GM21515 (cell line): ENCODE results near the gene ERC2.

Source experiments
- ATAC-seq: cut with Tn5 transposase; IDR thresholded peaks from one replicate; pipeline ENCODE4 v1.9.1; 2021; ENCODE audit not compliant: unreplicated experiment

The ERC2 gene

DNA sequence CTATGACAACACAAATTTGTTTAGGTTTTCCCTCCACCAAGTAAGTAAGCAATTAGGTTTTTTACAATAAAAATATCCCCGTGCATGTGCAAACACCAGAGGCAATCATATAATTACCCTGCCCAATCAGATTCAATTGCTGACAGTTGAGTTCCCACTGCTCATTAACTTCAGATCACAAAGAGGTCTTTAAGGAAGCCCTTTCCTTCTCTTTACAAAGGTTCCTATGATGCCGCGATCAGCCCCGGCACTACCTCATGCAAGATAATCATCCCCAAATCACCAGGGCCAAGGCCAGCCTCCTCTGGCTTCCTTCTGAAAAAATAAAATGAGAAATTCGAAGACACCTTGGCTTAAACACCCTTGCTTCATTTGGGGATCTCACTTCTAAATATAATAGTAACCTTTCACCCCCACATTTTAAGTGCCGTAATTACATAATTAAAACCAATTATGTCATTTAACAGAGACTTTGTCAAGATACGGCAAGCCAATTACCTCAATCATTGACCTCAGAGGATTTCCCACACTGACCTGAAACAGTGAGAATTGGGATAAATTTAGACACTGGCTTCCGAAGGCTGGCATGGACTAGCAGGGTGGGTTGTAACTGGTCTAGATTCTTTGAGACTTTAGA is 859.8 kb downstream of the ERC2 start:
- ATAC-seq = no peak

DNA sequence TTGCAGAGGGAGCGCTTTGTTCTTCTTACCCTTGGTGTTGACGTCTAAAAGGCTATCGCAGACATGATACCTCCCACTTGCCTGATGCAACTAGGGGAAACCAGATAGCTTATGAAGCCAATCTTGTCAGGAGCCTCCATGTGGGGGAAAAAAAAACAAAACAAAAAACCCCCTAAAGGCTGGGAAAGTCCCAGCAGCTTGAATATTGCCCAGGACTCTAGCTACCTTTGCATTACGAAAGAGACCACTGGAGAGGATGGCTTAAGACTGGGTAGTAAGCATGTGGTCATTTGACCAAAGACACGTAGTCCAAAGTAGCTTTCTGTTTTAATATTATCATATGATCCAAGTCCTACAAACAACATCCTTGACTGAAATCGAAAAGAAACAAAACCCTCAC is 860.4 kb downstream of the ERC2 start:
- peak; percentile 77 for ATAC-seq

DNA sequence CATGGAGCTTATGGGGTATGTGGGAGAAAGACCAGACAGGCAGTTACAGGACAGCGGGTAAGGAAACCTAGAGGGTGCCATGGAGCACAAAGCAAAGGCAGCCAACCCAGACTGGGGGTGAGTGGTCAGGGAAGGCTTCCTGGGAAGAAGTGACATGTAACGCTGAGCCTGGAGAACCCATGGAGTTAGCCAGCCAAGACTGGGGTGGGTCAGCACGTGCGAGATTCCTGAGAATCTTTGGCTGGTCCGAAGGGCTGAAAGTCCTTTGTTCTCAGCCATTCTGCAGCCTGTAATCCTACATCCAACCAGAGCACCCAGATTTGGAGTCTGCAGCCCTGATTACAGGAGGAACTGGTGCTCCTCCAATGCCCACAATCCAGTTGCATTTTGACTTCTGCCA is 861.1 kb downstream of the ERC2 start:
- no peak for ATAC-seq

DNA sequence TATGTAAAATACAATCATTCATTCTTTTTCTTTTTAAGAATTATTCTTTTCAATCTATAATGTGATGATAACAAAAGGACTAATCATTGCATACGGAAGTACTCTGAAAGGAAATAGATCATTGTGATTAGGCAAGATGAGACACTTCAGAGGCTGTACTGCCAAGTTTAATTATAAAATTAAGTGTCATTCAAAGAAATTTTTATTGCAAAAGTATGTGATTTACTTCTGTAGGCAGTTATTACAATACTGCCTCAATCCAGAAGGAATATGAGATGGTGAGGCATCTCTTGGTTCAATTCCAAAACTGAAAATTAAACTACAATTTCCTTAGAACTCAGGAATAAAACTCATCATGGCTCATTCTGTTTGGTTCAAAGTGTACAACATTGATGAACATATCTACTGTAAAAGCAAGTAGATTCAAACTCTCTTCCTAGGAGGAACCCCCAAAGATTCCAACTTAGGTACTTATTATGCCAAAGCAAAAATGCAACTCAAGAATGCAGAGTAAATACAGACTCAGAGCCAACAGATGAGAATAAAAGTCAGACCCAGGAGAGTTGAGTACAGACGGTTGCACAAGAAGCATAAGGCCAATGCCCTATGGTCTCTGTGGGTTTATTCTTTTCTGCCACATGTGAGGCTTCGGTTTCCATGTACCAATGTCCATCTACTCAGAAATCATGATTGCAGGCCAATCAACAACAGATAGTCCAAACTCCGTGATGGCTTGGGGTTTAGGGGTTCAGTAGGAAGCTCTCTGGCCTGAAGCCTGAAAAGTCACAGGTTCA is 862.6 kb downstream of the ERC2 start:
- ATAC-seq = no peak

DNA sequence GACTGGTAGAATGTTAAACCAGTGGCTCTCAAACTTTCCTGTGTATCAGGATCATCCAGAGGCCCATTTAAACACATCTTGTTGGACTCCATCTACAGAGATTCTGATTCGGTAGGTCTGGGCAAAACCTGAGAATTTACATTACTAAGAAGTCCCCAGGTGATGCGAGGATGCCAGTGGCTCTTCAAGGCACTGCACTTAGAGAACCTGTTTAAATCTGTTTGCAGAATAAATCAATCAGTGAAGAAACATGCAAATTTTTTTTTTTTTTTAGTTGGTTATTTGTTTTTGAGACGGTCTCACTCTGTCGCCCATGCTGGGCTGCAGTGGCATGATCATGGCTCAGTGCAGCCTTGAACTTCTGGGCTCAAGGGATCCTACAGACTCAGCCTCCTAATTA is 863.4 kb downstream of the ERC2 start:
- ATAC-seq = no peak

DNA sequence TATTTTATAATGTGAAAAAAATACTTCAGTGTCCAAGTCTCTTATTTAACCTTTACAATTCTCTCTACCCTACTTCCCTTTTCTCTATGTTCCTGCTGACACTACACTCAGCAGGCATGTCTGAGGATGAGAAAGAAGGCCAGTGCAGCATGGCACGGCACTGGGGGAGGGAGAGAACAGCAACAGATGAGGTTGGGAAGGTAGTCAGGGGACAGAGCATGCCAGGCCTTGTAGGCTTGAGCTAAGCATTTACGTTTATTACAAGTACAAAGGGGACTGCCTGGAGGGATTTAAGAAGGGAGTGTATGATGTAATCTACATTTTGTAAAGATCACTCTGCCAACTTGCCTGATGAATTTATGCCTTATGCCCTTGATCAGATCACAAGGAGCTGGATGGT is 863.9 kb downstream of the ERC2 start:
- ATAC-seq = no peak

DNA sequence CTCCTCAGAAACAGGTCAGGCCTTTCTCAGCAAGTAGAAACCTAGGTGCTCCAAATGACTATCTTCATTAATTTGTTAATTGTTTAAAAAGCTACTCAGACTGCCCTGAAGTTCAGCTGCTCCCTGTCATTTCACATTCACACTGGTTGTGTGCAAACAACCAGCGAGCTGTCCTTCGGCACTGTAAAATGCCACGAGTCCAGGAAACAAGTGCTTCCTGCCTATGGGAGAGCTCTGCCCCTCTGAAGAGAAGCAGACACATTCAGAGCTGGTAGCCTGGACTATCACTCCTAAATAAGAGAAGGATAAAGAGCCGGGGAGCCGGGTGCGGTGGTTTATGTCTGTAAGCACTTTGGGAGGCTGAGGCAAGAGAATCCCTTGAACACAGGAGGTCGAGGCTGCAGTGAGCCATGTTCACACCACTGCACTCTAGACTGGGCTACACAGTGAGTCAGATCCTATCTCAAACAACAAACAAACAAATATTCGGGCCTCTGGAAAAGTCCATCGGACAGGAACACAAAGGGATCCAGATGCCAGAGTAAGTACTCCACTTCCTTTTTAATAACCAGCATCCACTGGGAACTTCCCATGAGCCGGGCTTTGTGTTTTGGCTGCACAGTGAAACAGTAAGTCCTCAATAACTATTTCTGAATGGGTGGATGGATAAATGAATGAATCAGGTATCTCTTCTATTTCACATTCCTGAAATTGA is 866.7 kb downstream of the ERC2 start:
- no peak for ATAC-seq

DNA sequence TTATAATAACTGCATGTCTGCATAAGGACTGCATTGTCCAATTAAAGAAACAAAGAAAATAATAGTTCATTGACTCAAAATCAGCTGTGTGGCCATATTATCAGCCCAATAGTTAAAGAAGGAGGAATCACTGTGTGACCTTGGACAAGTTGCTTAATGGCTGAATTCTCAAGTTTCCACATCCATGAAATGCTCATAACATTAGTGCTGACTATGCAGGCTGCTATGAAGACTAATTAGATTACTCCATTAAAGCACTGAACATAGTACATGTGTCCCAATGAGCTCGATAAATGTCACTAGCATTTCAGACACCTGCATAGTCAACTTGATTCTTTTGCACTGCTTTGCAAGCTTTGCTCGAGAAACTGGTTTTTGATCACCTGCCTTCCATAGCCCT is 870.0 kb downstream of the ERC2 start:
- no peak for ATAC-seq

DNA sequence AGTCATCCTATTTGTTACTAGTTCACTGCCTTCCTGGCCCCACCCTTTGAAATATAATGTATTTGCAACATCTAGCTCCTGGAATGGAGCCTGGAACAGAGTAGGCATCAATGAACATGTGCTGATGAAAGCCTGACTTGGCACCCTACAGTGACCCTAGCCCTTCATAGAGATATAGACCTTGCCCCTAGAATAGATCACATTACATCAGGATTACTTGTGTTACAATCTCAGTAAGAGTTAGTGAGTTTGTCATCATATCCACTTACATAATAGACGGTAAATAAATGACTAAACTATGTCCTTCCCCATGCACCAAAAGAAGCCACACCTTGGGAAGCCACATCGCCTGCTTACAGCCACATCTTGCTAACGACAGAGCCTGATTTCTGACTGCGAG is 870.6 kb downstream of the ERC2 start:
- no peak for ATAC-seq

DNA sequence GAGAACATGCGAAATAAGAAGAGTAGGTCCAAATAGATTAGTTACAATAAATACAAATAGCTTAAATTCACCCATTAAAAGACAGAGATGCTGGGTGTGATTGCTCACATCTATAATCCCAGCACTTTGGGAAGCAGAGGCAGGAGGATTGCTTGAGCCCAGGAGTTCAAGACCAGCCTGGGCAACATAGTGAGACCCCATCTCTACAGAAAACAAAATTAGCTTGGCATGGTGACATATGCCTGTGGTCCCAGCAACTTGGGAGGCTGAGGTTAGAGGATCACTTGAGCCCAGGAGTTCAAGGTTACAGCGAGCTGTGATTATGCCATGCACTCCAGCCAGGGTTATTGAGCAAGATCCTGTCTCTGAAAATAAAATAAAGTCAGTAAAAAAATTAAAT is 872.1 kb downstream of the ERC2 start:
- no peak for ATAC-seq

DNA sequence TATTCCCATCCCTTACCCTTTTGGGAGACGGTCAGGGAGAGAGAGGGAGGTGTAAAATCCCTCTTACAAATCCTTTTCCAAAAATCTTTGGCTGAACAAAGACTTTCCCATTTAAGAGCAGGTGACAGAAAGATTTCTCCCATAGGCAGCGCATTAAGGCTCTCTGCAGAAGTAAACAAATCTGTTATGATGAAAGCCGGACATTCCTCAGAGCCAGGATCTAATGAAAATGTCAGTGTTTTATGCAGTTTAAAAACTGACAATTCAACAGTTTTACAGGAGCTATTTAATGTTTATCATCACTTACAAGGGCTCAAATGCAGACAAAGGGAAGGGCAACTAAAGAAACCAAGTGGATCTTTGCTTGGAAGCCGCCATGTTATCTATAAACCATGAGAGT is 872.8 kb downstream of the ERC2 start:
- ATAC-seq = no peak

DNA sequence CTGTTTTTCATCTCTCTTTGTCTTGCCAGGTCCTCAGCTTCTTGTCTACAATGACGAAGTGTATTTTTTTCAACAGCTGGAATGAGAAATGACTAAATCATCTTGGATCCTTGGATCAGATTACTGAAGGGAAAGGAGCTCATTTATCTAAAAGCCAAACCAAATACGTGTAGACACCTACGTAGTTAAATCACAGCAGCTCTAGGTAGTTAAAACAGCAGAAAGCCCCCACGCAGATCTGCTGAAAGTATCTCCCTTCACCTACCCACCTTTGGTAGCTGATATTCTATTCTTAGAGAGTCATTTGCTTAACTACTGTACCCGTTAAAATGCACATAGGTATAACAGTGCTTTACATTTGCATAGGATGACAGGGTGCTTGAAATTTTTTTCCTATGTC is 875.7 kb downstream of the ERC2 start:
- ATAC-seq = no peak

DNA sequence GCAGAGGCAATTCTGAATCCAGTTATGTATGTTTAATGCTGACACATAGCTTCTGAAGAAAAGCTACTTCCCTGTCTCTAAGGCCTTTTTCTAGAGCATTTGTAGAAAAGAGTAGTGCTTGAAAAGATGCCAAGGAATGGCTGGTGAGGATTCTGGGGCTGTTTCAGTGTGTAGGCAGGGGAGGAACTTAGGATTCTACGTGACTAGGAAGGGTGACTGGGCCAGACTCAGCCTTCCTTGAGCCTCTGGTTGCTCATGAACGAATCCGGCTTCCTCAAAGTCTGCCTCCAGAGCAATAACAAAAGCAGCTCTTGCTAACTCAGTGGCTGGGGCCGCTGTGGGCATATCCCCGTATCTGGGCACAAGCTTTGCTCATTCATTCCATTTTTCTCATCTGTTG is 876.4 kb downstream of the ERC2 start:
- no peak for ATAC-seq

DNA sequence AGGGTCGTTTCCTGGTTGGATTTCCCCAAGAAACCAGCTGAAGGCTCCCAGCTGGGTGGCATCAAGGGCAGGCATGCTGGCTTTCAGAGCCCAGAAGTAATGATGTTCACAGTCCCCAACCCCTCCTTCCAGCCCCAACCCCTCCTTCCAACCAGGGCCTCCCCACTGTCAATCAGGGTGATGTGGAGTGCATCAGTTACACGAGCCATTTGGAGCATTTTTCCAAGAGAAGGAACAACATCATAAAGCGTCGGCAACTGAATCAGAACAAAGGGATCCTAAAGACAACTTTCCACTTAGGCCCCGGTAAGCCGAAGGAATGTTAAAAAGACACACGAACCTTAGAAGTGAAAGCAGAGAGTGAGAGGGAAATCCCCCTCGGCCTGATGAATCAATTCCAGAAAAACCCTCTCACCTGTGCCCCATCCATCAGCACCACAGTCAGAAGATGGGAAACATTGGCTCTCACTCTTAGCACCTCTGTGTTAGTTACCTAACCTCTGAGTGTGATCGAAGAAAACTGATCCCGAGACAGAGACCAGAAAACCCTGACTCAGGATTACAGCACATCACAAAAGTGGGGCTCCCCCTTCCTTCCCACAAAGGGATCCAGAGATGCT is 880.0 kb downstream of the ERC2 start:
- no peak for ATAC-seq

DNA sequence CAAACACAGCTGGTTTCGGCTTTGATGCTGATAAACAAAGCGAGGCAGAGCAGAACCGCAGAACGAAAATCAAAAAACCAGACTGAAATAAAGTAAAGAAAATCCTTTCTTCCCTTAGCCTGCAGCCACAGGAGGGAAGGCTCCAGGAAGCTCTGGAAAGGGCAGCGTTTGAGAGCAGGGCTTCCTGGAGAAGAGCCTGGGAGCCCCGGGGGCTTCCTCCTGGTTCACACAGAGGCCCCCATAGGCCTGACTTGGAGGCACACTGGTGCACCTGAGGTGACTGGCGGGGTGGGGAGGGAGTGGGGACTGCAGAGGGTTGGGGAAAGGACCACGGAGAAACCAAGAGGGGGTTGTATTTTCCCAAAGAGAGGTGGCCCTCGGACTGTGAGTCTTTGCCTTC is 882.4 kb downstream of the ERC2 start:
- no peak for ATAC-seq

DNA sequence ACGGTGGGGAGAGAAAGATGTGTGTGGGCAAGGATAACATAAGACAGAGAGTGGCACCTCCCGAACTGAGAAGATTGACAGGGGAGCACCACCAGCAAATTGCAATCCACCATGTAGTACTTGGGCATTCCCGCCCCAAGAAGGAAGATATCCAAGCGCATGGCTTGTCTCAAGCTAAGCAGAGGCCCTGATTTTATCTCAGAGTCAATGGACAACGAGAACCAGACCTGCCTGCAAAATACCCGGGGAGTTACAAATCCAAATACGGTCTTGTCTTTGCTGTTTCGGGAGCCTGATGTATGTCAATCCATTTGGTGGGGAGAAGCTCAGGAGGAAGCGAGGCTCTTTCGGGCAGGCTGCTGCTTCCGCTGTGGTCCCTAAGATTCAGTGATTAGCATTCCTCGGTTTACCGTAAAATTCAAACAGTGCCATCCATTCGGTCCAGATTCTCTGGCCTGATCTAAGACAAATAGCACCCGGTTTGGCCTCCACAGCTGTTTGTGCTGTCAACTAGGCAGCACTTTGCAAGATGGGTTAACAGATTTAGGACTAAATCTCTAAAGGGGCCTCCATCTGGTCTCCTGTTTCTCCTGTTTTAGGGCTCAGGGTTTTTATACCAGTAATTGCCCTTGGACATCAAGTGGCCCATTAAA is 883.4 kb downstream of the ERC2 start:
- no peak for ATAC-seq

DNA sequence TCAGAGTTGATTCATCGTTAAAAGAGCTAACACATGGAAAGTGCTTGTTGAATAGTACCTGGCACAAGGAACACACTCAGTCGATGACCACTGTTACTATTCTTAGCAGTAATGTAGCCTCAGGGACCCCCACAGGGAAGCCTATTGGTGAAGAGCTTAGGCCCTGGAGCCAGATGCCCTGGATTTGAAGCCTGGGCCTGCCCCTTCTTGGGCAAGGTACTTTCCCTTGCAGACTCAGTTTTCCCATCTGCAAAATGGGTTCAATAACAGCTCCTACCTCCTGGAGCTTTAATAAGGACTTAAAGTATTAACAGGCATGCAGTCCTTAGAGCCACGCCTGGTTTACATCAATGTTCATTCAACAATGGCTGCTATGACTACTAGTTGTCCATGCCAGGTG is 884.2 kb downstream of the ERC2 start:
- ATAC-seq = no peak

DNA sequence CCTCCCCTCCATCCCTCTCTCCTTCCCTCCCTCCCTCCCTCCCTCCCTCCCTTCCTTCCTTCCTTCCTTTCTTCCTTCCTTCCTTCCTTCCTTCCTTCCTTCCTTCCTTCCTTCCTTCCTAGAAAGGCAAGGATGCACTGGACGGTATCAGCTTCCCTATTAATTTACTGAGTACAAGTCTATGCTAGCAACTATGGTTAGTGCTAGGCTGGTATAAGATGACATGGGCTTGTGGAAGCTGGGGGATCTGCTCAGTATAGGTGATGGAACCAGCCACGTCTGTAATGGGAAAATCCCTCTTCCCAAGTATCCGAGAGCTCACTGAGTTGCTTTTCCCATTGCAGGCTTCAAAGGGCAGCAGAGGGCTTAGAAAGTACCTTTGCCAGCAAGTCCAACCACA is 884.8 kb downstream of the ERC2 start:
- ATAC-seq = no peak

DNA sequence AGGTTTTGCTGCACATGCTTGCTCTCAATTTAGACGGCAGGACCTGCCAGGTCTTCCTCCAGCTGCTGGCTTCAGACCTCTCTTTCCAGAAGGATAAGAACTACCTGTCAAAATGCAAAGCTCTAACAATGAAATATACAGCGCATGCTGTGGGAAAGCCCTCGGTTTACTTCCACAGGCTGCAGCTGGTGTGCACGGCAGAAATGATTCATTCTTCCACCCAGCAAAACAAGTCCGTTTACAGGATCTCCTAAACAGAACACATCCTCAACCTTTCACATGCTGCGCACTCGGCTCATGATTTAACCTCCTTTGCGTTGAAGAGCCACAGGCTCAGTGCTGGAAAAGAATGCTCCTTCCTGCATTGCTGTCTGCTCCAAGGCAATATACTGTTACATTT is 888.8 kb downstream of the ERC2 start:
- no peak for ATAC-seq

DNA sequence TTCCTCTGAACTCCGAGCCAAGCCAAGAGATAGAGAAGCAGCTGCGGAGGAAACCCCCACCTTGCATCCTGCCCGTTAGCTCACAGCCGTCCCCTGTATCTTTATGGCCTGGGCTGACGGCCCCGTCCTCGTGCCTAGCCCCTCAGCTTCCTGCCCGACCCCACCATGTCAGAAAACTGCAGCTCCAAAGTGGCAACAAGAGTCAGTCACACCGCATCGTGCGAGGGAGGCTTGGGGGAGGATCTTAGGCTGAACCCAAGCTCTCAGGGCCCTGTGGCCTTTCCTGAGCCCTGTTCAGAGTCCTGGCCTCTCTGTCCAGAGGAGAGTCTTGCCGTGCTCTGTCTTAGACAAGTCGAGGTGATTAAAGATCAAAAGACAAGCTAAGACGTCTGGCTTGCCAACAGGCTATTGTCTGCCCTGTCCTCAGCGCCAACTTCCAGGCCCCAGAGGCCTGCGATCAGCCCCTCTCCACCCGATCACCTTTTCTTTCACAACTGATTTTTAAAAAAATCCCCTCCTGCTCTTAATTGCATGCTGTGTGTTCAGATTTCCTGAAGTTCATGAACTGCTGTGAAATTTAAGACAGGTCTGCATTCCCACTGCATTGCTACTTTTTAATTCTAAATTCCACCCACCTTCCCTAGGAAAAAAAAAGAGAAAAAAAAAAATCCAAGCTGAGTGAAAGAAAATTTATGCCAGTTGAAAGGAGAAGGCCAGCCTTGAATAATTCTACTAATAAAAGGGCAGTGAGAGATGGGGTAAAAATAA is 891.5 kb downstream of the ERC2 start:
- ATAC-seq = no peak

DNA sequence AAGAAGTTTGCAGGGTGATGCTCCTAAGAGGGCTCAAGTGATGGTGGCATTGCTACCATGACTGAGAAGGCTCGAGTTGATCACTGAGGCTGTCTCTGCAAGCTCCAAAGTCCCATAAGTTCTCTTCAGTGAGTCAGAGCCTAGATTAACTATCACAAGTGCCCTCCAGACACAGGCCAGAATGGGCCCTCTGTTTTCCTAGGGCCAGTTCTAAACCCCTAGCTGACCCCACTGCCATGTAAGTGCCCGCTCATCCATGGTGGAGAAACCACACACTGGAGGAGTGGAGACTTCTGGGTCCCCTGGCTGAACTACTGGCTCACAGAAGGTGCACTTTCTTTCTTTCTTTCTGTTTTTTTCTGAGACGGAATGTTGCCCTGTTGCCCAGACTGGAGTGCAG is 893.6 kb downstream of the ERC2 start:
- no peak for ATAC-seq
